MCF 10A (cell line): ENCODE results near the gene KCTD2. TPM values are rescaled to one million over a fixed set of nuclear protein-coding genes. Genes with fewer than 3 reads are reported as not detected.
"Not testable (repeated sequence)": the region's sequence is repeated elsewhere in the genome, so short reads cannot be mapped to it uniquely, and the experiment has no call there.

Source experiments
- BruUV-seq: library from RNA; stranded (reverse); fragments of 400-500 nt; replicated peaks from 2 replicates; lab custom pipeline; 2021; lab: Mats Ljungman, UMichigan
- CTCF ChIA-PET: fragments of 300-600 bp; sonication (Branson Sonifier 250); formaldehyde crosslinking; extraction: SDS; loops from one replicate; lab custom pipeline; 2021; ENCODE audit warnings: antibody characterized with exemption, inconsistent platforms; lab: Yijun Ruan, JAX
- POLR2A ChIA-PET: fragments of 300-600, 350-650 bp; sonication (Branson Sonifier 250); formaldehyde crosslinking; extraction: SDS; loops from one replicate; lab custom pipeline; 2020; ENCODE audit warnings: antibody characterized with exemption, inconsistent platforms; lab: Yijun Ruan, JAX
- DNase-seq: peaks from one replicate; pipeline ENCODE4 v3.0.0-alpha.2; 2018; ENCODE audit not compliant: unreplicated experiment
- H3K27ac Mint-ChIP-seq: one replicate; pipeline ENCODE4 v1.8.0; 2022; ENCODE audit warnings: mild to moderate bottlenecking, low read depth, mixed read lengths; ENCODE audit not compliant: unreplicated experiment
- H3K27me3 Mint-ChIP-seq: one replicate; pipeline ENCODE4 v1.8.0; 2022; ENCODE audit warnings: mixed read lengths; ENCODE audit not compliant: insufficient read depth, unreplicated experiment
- H3K36me3 Mint-ChIP-seq: one replicate; pipeline ENCODE4 v1.8.0; 2022; ENCODE audit warnings: mild to moderate bottlenecking, moderate library complexity, mixed read lengths; ENCODE audit not compliant: insufficient read depth, unreplicated experiment
- H3K4me1 Mint-ChIP-seq: one replicate; pipeline ENCODE4 v1.8.0; 2022; ENCODE audit warnings: mixed read lengths; ENCODE audit not compliant: insufficient read depth, unreplicated experiment
- H3K4me3 Mint-ChIP-seq: one replicate; pipeline ENCODE4 v1.8.0; 2022; ENCODE audit warnings: mild to moderate bottlenecking, moderate library complexity, mixed read lengths; ENCODE audit not compliant: unreplicated experiment
- H3K9me3 Mint-ChIP-seq: one replicate; pipeline ENCODE4 v1.8.0; 2022; ENCODE audit warnings: mixed read lengths; ENCODE audit not compliant: unreplicated experiment
- intact Hi-C: fragments of 100-400 bp; cut with micrococcal nuclease; formaldehyde crosslinking; loops from 2 replicates; pipeline ENCODE4 v1.14.1; 2022
- total RNA-seq: library from RNA; stranded (reverse); gene quantifications from 2 replicates; pipeline ENCODE4 v1.2.3, GENCODE V29; 2022
- TF ChIP-seq, protein P1 (sequence below): fragments of 200-600 bp; IDR thresholded peaks from one replicate; pipeline ENCODE4 v1.8.0; 2022; ENCODE audit warnings: antibody characterized with exemption, mild to moderate bottlenecking; ENCODE audit not compliant: unreplicated experiment

KCTD2 gene
- total RNA-seq, 1 experiment from 2014 or later, result 11.9 TPM

DNA sequence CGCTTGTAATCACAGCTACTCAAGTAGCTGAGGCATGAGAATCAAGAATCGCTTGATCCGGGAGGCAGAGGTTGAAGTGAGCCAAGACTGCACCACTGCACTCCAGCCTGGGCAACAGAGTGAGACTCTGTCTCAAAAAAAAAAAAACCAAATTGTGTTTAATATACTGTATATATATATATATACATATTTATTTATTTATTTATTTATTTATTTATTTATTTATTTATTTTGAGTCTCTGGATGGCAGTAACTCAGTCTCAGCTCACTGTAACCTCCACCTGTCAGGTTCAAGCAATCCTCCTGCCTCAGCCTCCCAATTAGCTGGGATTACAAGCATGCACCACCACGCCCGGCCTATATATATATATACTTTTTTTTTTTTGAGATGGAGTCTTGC lies 25.9 kb downstream of the KCTD2 start:
- H3K4me3 Mint-ChIP-seq, H3K27ac Mint-ChIP-seq, H3K36me3 Mint-ChIP-seq, BruUV-seq, H3K27me3 Mint-ChIP-seq, DNase-seq, intact Hi-C loops, H3K9me3 Mint-ChIP-seq: not testable (repeated sequence)
- H3K4me1 Mint-ChIP-seq, result peaks cover 12% of the 10 kb centered on the region
- ChIA-PET POLR2A (interaction anchor here (0.9 to 2.4 kb wide), 8 partner anchors 9 to 109 kb away, joined by 3 to 8 read pairs (median 4); no protein-coding TSS in a partner anchor), CTCF (interaction anchor here (0.8 to 1.1 kb wide), 3 partner anchors 26 to 41 kb away, joined by 3 to 4 read pairs (median 4); no protein-coding TSS in a partner anchor)

GRCh38 chr17:75073618-75074047 lies 26.6 kb downstream of the KCTD2 start:
- no TSS peak for BruUV-seq
- DNase-seq, result peak; percentile 30
- H3K36me3 Mint-ChIP-seq, result no peaks in the 10 kb centered on the region
- H3K27me3 Mint-ChIP-seq, result no peaks in the 10 kb centered on the region
- TF ChIP-seq, protein P1, sequence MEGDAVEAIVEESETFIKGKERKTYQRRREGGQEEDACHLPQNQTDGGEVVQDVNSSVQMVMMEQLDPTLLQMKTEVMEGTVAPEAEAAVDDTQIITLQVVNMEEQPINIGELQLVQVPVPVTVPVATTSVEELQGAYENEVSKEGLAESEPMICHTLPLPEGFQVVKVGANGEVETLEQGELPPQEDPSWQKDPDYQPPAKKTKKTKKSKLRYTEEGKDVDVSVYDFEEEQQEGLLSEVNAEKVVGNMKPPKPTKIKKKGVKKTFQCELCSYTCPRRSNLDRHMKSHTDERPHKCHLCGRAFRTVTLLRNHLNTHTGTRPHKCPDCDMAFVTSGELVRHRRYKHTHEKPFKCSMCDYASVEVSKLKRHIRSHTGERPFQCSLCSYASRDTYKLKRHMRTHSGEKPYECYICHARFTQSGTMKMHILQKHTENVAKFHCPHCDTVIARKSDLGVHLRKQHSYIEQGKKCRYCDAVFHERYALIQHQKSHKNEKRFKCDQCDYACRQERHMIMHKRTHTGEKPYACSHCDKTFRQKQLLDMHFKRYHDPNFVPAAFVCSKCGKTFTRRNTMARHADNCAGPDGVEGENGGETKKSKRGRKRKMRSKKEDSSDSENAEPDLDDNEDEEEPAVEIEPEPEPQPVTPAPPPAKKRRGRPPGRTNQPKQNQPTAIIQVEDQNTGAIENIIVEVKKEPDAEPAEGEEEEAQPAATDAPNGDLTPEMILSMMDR, result no peak
- CTCF ChIA-PET, result interaction anchor here (0.5 to 1.1 kb wide), 8 partner anchors 25 to 455 kb away, joined by 3 to 4 read pairs (median 4); no protein-coding TSS in a partner anchor
- POLR2A ChIA-PET, result interaction anchor here (0.8 to 2.4 kb wide), 10 partner anchors 10 to 50 kb away, joined by 3 to 8 read pairs (median 4); partner anchors contain the start of gene SLC16A5
- H3K4me3 Mint-ChIP-seq, result no peak overlapping the region
- intact Hi-C loops, result no loop called here
- H3K9me3 Mint-ChIP-seq, result no peaks in the 10 kb centered on the region
- peaks cover 13% of the 10 kb centered on the region for H3K4me1 Mint-ChIP-seq
- H3K27ac Mint-ChIP-seq, result no peak overlapping the region

GRCh38 chr17:75074532-75074931 lies 27.5 kb downstream of the KCTD2 start:
- Mint-ChIP-seq H3K36me3 (no peaks in the 10 kb centered on the region), H3K27me3 (no peaks in the 10 kb centered on the region), H3K4me1 (peaks cover 19% of the 10 kb centered on the region), H3K27ac (no peak overlapping the region), H3K4me3 (no peak overlapping the region), H3K9me3 (no peaks in the 10 kb centered on the region)
- no peak for DNase-seq
- intact Hi-C loops, result no loop called here
- ChIA-PET POLR2A (interaction anchor here (1.3 to 2.4 kb wide), 4 partner anchors 11 to 40 kb away, joined by 5 to 17 read pairs (median 8); partner anchors contain the start of gene SLC16A5), CTCF (interaction anchor here (1.0 to 1.3 kb wide), 2 partner anchors 30 to 127 kb away, joined by 4 read pairs; no protein-coding TSS in a partner anchor)
- no TSS peak for BruUV-seq
- TF ChIP-seq, protein P1, result no peak

DNA sequence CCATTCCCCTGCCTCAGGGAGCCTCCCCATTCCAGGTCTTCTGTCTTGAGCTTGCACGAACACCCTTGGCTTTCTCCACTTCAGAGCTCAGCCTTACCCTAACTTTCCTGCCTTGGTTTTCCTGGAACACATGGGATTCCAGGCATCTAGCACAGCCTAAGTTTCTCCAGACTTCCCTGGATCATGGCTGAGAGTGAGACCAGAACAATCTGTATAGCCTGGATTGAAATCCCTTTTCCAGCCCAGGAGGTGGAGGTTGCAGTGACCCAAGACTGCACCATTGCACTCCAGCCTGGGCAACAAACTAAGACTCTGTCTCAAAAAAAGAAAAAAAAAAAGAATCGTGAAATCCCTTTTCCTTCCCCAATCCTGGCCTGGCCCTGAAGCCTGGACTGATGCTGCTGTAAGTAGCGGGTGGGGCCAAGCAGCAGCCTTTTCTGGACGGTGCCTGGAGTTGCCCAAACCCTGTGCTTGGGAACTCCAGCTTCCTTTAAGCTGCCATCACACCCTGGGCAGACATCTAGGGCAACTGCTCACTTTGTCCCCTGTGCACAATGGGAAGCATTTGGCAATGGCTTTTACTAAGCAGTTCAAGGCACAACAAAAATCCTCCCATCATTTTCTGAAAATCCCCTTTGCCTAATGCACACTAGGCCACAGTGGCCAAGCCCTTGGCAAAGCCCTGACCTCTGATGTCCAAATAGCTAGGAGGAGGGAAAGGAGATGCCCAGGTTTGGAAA lies 28.7 kb downstream of the KCTD2 start:
- Mint-ChIP-seq H3K27me3 (no peaks in the 10 kb centered on the region), H3K36me3 (no peaks in the 10 kb centered on the region), H3K27ac (no peak overlapping the region), H3K4me1 (peaks cover 17% of the 10 kb centered on the region), H3K4me3 (no peak overlapping the region), H3K9me3 (no peaks in the 10 kb centered on the region)
- no peak for DNase-seq
- ChIA-PET POLR2A (interaction anchor here (0.6 to 2.3 kb wide), 4 partner anchors 13 to 34 kb away, joined by 3 to 17 read pairs (median 4); partner anchors contain the start of genes ARMC7 and SLC16A5), CTCF (interaction anchor here (0.6 to 0.8 kb wide), 2 partner anchors 38 to 66 kb away, joined by 4 to 5 read pairs; no protein-coding TSS in a partner anchor)
- TF ChIP-seq, protein P1, result no peak
- no TSS peak for BruUV-seq
- intact Hi-C loops, result no loop called here
